ENCODE measurements around the gene MX1. TPM values are rescaled to one million over a fixed set of nuclear protein-coding genes. Genes with fewer than 3 reads are reported as not detected.

The MX1 gene
- polyA plus RNA-seq, 3 donors: 42.7 to 73.3 (median 60.5) TPM

DNA sequence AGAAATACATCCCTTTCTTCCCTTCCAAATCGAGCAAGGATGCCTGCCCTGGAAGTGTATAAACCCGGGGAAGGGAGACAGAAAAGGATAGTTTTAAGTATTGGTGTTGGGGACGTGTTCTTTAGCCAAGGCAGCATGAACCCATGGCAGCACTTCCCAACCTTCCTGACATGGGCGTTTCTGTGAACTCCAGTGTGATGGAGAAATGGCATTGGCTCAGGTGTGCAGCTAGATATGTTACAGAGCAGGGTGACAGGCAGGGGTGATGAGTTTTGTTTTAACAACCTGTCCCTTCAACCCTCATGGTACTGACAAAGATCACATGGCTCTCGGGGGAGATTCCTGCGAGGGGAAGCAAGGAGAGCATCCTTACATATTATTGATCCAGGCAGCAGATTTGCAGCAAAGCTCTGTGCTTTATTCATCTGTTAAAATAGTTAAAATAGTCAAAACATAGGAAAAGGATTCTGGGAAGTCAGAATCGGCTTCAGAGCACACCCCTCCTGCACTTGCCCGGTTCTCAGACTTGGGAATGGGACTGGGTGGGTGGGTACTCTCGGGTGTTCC lies 4.0 kb downstream of the MX1 start:
- H3K9me3 Mint-ChIP-seq: peaks cover 5 to 13% (median 6%) of the 10 kb centered on the region in 7 donors
- peaks cover 14 to 21% of the 10 kb centered on the region in 2 donors for H3K4me1 ChIP-seq (ENCODE audit: control insufficient read depth in 1 of 2, insufficient read depth in 2 of 2, low read length in 2 of 2)
- 100% methylated on average over 2 of the region's 9 CpGs for WGBS (ENCODE audit: insufficient coverage)
- H3K27me3 ChIP-seq (ENCODE audit: control insufficient read depth in 2 of 2, insufficient read depth in 2 of 2, low read length in 2 of 2): peaks cover 0 to 7% of the 10 kb centered on the region in 2 donors
- peaks cover 4% of the 10 kb centered on the region for H4K20me1 ChIP-seq (ENCODE audit: insufficient read depth, low read length)
- no peak for DNase-seq
- H3K4me3 Mint-ChIP-seq: no peak overlapping the region
- no peak overlapping the region for H3K27ac ChIP-seq (ENCODE audit: low read depth in 1 of 2, low read length in 2 of 2)
- no peak overlapping the region for H3K4me3 ChIP-seq (replicated peaks in 1 of 3; ENCODE audit: low read depth in 2 of 3, low read length in 3 of 3)
- H3K79me2 ChIP-seq (ENCODE audit: insufficient read depth, low read length): no peaks in the 10 kb centered on the region
- H3K36me3 ChIP-seq (replicated peaks in 1 of 2; ENCODE audit: control insufficient read depth in 1 of 2, insufficient read depth in 2 of 2, low read length in 2 of 2): peaks cover 61 to 70% of the 10 kb centered on the region in 2 donors
- H3K9ac ChIP-seq (ENCODE audit: insufficient read depth, low read length, poor library complexity, severe bottlenecking): no peak overlapping the region
- peaks cover 2 to 16% (median 12%) of the 10 kb centered on the region in 3 donors for H3K27me3 Mint-ChIP-seq (ENCODE audit: low read depth in 3 of 3)
- H3K27ac Mint-ChIP-seq: peak overlapping the region in 2 of 7 donors; percentile 3 to 27
- H3K4me2 ChIP-seq (replicated peaks; ENCODE audit: extremely low read depth, low read length, poor library complexity, severe bottlenecking): no peak overlapping the region
- no peak for TF ChIP-seq CTCF (IDR thresholded peaks at IDR 0.05)
- peaks cover 0 to 5% of the 10 kb centered on the region in 2 donors for H3K9me3 ChIP-seq (replicated peaks in 1 of 2; ENCODE audit: control insufficient read depth in 1 of 2, insufficient read depth in 1 of 2, low read length in 2 of 2)
- intact Hi-C loops (cut with micrococcal nuclease): loop anchor here in 1 of 2 donors (5.0 kb wide), 2 partner anchors 38 to 68 kb away; partner anchors contain the start of gene MX2
- H3K4me1 Mint-ChIP-seq: peaks cover 32% of the 10 kb centered on the region
- H2AFZ ChIP-seq (ENCODE audit: insufficient read depth, low read depth, low read length, poor library complexity, severe bottlenecking): no peak overlapping the region
- H3K36me3 Mint-ChIP-seq: peaks cover 68 to 79% of the 10 kb centered on the region in 2 donors

- peaks cover 0 to 3% of the 10 kb centered on the region in 2 donors for H3K27me3 ChIP-seq (ENCODE audit: control insufficient read depth in 2 of 2, insufficient read depth in 2 of 2, low read length in 2 of 2)
- H4K20me1 ChIP-seq (ENCODE audit: insufficient read depth, low read length): peaks cover 4% of the 10 kb centered on the region
- H3K4me1 ChIP-seq (ENCODE audit: control insufficient read depth in 1 of 2, insufficient read depth in 2 of 2, low read length in 2 of 2): peaks cover 4 to 5% of the 10 kb centered on the region in 2 donors
- no peak overlapping the region for H3K4me3 ChIP-seq (replicated peaks in 1 of 3; ENCODE audit: low read depth in 2 of 3, low read length in 3 of 3)
- H3K9me3 ChIP-seq (replicated peaks in 1 of 2; ENCODE audit: control insufficient read depth in 1 of 2, insufficient read depth in 1 of 2, low read length in 2 of 2): peaks cover 4 to 13% of the 10 kb centered on the region in 2 donors
- Mint-ChIP-seq H3K4me3 (no peak overlapping the region), H3K27ac (peak overlapping the region in 2 of 7 donors; percentile 41 to 76), H3K4me1 (peaks cover 23% of the 10 kb centered on the region), H3K36me3 (peaks cover 88 to 97% of the 10 kb centered on the region in 2 donors), H3K27me3 (ENCODE audit: low read depth in 3 of 3) (peaks cover 2 to 14% (median 6%) of the 10 kb centered on the region in 3 donors), H3K9me3 (peaks cover 7 to 25% (median 14%) of the 10 kb centered on the region in 7 donors)
- no peak overlapping the region for H3K27ac ChIP-seq (ENCODE audit: low read depth in 1 of 2, low read length in 2 of 2)
- no peak overlapping the region for H2AFZ ChIP-seq (ENCODE audit: insufficient read depth, low read depth, low read length, poor library complexity, severe bottlenecking)
- DNase-seq: no peak
- peaks cover 81 to 90% of the 10 kb centered on the region in 2 donors for H3K36me3 ChIP-seq (replicated peaks in 1 of 2; ENCODE audit: control insufficient read depth in 1 of 2, insufficient read depth in 2 of 2, low read length in 2 of 2)
- intact Hi-C loops (cut with micrococcal nuclease): loop anchor here in 1 of 2 donors (5.0 kb wide), 1 partner anchor 40 kb away; no protein-coding TSS in a partner anchor
- no peaks in the 10 kb centered on the region for H3K79me2 ChIP-seq (ENCODE audit: insufficient read depth, low read length)
- no peak for TF ChIP-seq CTCF (IDR thresholded peaks at IDR 0.05)
- H3K4me2 ChIP-seq (replicated peaks; ENCODE audit: extremely low read depth, low read length, poor library complexity, severe bottlenecking): no peak overlapping the region
- 98% methylated on average over 8 of the region's 16 CpGs for WGBS (ENCODE audit: insufficient coverage)
- no peak overlapping the region for H3K9ac ChIP-seq (ENCODE audit: insufficient read depth, low read length, poor library complexity, severe bottlenecking)
Measured at GRCh38 chr21:41431788-41432548, 5.9 kb downstream of the MX1 start.
